Neuronal stem cell (in vitro differentiated cells): ENCODE data around the gene GRM4.

Experiments
- DNase-seq: peaks from one replicate; pipeline ENCODE4 v3.0.0-alpha.2; 2013; ENCODE audit warnings: low spot score
- H2AFZ ChIP-seq: one replicate; pipeline ENCODE4 v1.6.1; 2013; ENCODE audit warnings: mild to moderate bottlenecking, low read length, inconsistent platforms
- H2AK5ac ChIP-seq: 2 replicates; pipeline ENCODE4 v1.6.1; 2013; ENCODE audit warnings: low read depth, mild to moderate bottlenecking, inconsistent platforms, low read length, moderate library complexity, mixed read lengths
- H2BK120ac ChIP-seq: 2 replicates; pipeline ENCODE4 v1.6.1; 2013; ENCODE audit warnings: low read depth, mild to moderate bottlenecking, inconsistent platforms, low read length, moderate library complexity, mixed read lengths
- H2BK12ac ChIP-seq: one replicate; pipeline ENCODE4 v1.6.1; 2013; ENCODE audit warnings: low read length, inconsistent platforms
- H2BK15ac ChIP-seq: 2 replicates; pipeline ENCODE4 v1.6.1; 2013; ENCODE audit warnings: mild to moderate bottlenecking, low read length, inconsistent platforms, mixed read lengths
- H2BK5ac ChIP-seq: one replicate; pipeline ENCODE4 v1.6.1; 2013; ENCODE audit warnings: inconsistent platforms, mild to moderate bottlenecking, low read length, moderate library complexity
- H3K14ac ChIP-seq: one replicate; pipeline ENCODE4 v1.6.1; 2013; ENCODE audit warnings: low read length, inconsistent platforms
- H3K18ac ChIP-seq: 2 replicates; pipeline ENCODE4 v1.6.1; 2013; ENCODE audit warnings: low read length, inconsistent platforms
- H3K23ac ChIP-seq: 2 replicates; pipeline ENCODE4 v1.6.1; 2013; ENCODE audit warnings: low read depth, mild to moderate bottlenecking, mixed read lengths, low read length, inconsistent platforms; ENCODE audit not compliant: poor library complexity
- H3K27ac ChIP-seq: replicated peaks from 3 replicates; pipeline ENCODE4 v1.5.1; 2013; ENCODE audit warnings: low read length, inconsistent platforms
- H3K27me3 ChIP-seq, 3 experiments: 2 replicates each; pipeline ENCODE4 v1.6.1; 2013; ENCODE audit warnings: low read length in 3 of 3, mild to moderate bottlenecking in 2 of 3, inconsistent platforms in 1 of 3, low read depth in 1 of 3, mixed read lengths in 1 of 3, moderate library complexity in 1 of 3; ENCODE audit not compliant: control insufficient read depth in 3 of 3, insufficient read depth in 3 of 3
- H3K36me3 ChIP-seq, 2 donors: replicated peaks in 1 of 2; 2 replicates each; pipeline ENCODE4 v1.6.1; 2013; ENCODE audit warnings: low read length in 2 of 2; ENCODE audit not compliant: control insufficient read depth in 2 of 2, insufficient read depth in 2 of 2
- H3K4ac ChIP-seq: 2 replicates; pipeline ENCODE4 v1.6.1; 2013; ENCODE audit warnings: inconsistent platforms, mild to moderate bottlenecking, low read length, moderate library complexity
- H3K4me1 ChIP-seq, 2 donors: 1 replicate in 1 of 2; 2 replicates in 1 of 2; pipeline ENCODE4 v1.6.1; 2013; ENCODE audit warnings: low read length in 2 of 2, low read depth in 1 of 2; ENCODE audit not compliant: control insufficient read depth in 2 of 2, insufficient read depth in 1 of 2
- H3K4me2 ChIP-seq: one replicate; pipeline ENCODE4 v1.6.1; 2013; ENCODE audit warnings: mild to moderate bottlenecking, low read length, inconsistent platforms; ENCODE audit not compliant: insufficient read depth, poor library complexity, severe bottlenecking
- H3K4me3 ChIP-seq, 2 donors: 2 replicates each; pipeline ENCODE4 v1.5.1; 2013; ENCODE audit warnings: low read length in 2 of 2, mild to moderate bottlenecking in 2 of 2, inconsistent platforms in 1 of 2, moderate library complexity in 1 of 2
- H3K79me1 ChIP-seq: one replicate; pipeline ENCODE4 v1.6.1; 2013; ENCODE audit warnings: low read depth, mild to moderate bottlenecking, inconsistent platforms, low read length, moderate library complexity
- H3K9ac ChIP-seq: one replicate; pipeline ENCODE4 v1.6.1; 2013; ENCODE audit warnings: mild to moderate bottlenecking, low read depth, low read length, inconsistent platforms; ENCODE audit not compliant: poor library complexity
- H3K9me3 ChIP-seq, 2 donors: replicated peaks in 1 of 2; 2 replicates each; pipeline versions ENCODE3 to v1.6.1; 2013; ENCODE audit warnings: low read length in 2 of 2, mild to moderate bottlenecking in 2 of 2, inconsistent platforms in 1 of 2, low read depth in 1 of 2, mixed read lengths in 1 of 2, moderate library complexity in 1 of 2; ENCODE audit not compliant: control insufficient read depth in 2 of 2, insufficient read depth in 1 of 2
- H4K8ac ChIP-seq: one replicate; pipeline ENCODE4 v1.6.1; 2013; ENCODE audit warnings: low read depth, mild to moderate bottlenecking, inconsistent platforms, low read length, moderate library complexity
- H4K91ac ChIP-seq: one replicate; pipeline ENCODE4 v1.6.1; 2013; ENCODE audit warnings: low read length, low read depth, mild to moderate bottlenecking, inconsistent platforms; ENCODE audit not compliant: poor library complexity
- WGBS, 2 donors: extraction: QIAGEN DNeasy Blood & Tissue Kit; methylation state at CpG; one replicate each; pipeline ENCODE4 v1.1.7; 2013; ENCODE audit warnings: missing lambda C conversion rate in 2 of 2, mixed read lengths in 1 of 2; ENCODE audit not compliant: insufficient read length in 2 of 2, insufficient replicate concordance in 1 of 2; ENCODE audit errors: extremely low coverage in 2 of 2; 5-methylcytosine and 5-hydroxymethylcytosine counted together

GRM4 gene

DNA sequence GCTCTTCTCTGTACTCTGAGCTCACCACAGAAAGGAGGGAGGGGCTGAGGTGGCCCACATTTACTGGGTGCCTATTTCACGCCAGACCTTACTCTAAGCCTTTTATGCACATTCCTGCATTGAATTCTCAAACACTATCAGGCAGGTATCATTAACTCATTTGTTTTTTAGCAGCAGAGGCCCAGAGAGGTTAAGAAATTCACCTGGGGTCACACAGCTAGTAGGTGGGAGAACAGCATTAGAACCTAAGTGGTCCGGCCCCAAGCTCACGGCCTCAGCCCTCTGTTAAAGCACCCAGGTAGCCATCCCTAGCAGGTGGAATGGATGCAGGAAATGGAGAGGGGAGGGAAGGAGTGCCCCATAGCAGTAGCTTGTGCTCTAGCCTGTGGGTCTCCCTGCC lies 84.5 kb downstream of the GRM4 start:
- Histone ChIP-seq H2BK120ac (no peak overlapping the region), H3K4me1 (peaks cover 0 to 6% of the 10 kb centered on the region in 2 donors), H3K9ac (no peak overlapping the region), H3K4me2 (no peak overlapping the region), H3K14ac (peak overlapping the region; percentile 3), H3K23ac (no peak overlapping the region), H2AK5ac (peak overlapping the region; percentile 93), H2BK15ac (peak overlapping the region; percentile 9), H3K9me3 (no peaks in the 10 kb centered on the region), H3K4me3 (no peak overlapping the region), H3K79me1 (no peaks in the 10 kb centered on the region), H3K4ac (no peak overlapping the region), H3K18ac (peak overlapping the region; percentile 13), H4K91ac (no peak overlapping the region), H2BK5ac (no peak overlapping the region), H3K27me3 (peaks cover 0 to 34% (median 0%) of the 10 kb centered on the region in 3 experiments), H3K36me3 (no peaks in the 10 kb centered on the region), H4K8ac (no peak overlapping the region), H2BK12ac (no peak overlapping the region), H3K27ac (no peak overlapping the region), H2AFZ (no peak overlapping the region)
- DNase-seq: no peak
- WGBS, 2 donors: no CpG with 5 or more reads among the region's 3 CpGs

DNA sequence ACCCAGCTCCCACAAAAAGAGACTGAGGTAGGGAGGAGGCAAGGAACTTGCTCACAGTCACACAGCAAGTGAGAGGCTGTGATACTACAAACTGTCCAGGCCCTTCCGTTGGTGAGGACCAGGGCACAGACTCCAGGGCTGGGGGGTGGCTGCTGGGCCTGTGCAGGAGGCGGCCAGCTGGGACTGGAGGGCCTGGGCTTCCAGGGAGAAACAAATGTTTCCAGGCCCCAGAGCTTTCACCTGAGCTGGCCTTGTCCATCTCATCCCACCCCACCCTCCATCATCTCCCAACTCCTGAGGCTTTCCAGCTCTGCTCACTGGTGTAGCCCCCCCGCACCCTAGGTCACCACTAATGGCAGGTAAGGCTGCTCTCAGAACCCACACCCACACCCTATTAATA lies 86.0 kb downstream of the GRM4 start:
- H2BK120ac ChIP-seq: no peak overlapping the region
- peak overlapping the region; percentile 18 for H2BK15ac ChIP-seq
- no peak overlapping the region for H3K4me2 ChIP-seq
- H3K14ac ChIP-seq: no peak overlapping the region
- H2AK5ac ChIP-seq: no peak overlapping the region
- peaks cover 0 to 31% (median 0%) of the 10 kb centered on the region in 3 experiments for H3K27me3 ChIP-seq
- no peak overlapping the region for H3K4ac ChIP-seq
- no peaks in the 10 kb centered on the region for H3K79me1 ChIP-seq
- no peak overlapping the region for H3K23ac ChIP-seq
- no peak overlapping the region for H4K91ac ChIP-seq
- no peaks in the 10 kb centered on the region for H3K9me3 ChIP-seq
- H2BK12ac ChIP-seq: no peak overlapping the region
- no peak overlapping the region for H3K18ac ChIP-seq
- H3K4me3 ChIP-seq: no peak overlapping the region
- H3K27ac ChIP-seq: no peak overlapping the region
- H2BK5ac ChIP-seq: no peak overlapping the region
- H3K4me1 ChIP-seq: peaks cover 0 to 9% of the 10 kb centered on the region in 2 donors
- no peaks in the 10 kb centered on the region for H3K36me3 ChIP-seq
- DNase-seq: no peak
- no peak overlapping the region for H4K8ac ChIP-seq
- H3K9ac ChIP-seq: no peak overlapping the region
- no CpG with 5 or more reads among the region's 3 CpGs for WGBS, 2 donors
- no peak overlapping the region for H2AFZ ChIP-seq

DNA sequence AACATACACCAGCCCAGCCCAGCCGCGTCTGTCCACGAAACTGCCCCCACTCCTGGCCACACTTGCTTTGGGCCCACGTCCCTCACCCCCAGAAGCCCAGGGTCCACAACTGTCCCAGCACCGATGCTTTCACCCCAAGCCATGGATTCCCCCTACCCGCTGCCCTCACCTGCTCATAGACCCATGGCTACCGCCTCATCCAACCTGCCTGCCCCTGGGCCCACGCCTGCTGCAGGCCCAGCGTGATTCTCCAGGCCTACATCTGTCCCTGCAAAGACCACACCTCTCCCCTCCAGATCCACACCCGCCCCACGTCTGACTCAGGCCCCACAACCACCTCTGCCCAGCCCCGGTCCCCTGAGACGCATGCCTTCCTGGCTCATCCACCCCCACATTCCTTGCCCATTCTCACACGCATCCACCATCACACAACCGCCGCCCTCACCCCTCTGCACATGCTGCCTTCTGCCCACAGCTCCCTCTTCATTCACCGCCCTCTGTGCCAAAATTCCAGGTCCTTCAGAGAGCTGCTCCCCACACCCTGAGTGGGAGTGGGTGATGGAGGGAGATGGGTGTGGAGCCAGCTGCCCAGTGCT lies 86.7 kb downstream of the GRM4 start:
- Histone ChIP-seq H3K4me3 (no peak overlapping the region), H3K23ac (no peak overlapping the region), H3K9me3 (no peaks in the 10 kb centered on the region), H3K36me3 (no peaks in the 10 kb centered on the region), H3K27ac (no peak overlapping the region), H3K27me3 (peaks cover 0 to 30% (median 0%) of the 10 kb centered on the region in 3 experiments), H3K9ac (no peak overlapping the region), H3K14ac (peak overlapping the region; percentile 25), H3K18ac (peak overlapping the region; percentile 70), H4K8ac (no peak overlapping the region), H3K4ac (no peak overlapping the region), H2BK5ac (no peak overlapping the region), H2BK15ac (peak overlapping the region; percentile 18), H4K91ac (peak overlapping the region; percentile 38), H2AFZ (no peak overlapping the region), H3K4me2 (no peak overlapping the region), H2BK12ac (no peak overlapping the region), H3K79me1 (no peaks in the 10 kb centered on the region), H3K4me1 (peaks cover 0 to 9% of the 10 kb centered on the region in 2 donors), H2BK120ac (no peak overlapping the region), H2AK5ac (peak overlapping the region; percentile 60)
- no peak for DNase-seq
- no CpG with 5 or more reads among the region's 17 CpGs for WGBS, 2 donors

DNA sequence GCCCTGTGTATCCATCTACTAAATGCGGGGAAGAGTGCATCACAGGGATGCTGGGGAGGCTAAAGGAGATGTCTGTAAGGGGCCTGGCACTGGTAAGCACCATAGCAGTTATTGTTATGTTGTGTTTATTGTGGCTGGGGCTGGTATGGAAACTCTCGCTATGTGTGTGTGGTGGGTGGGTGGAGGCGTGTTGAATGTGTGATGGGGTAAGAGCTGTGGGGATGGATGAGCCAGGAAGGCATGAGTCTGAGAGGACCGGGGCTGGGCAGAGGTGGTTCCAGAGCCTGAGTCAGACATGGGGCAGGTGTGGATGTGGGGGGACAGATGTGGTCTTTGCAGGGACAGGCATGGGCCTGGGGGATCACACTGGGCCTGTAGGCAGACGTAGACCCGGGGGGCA lies 88.1 kb downstream of the GRM4 start:
- no peaks in the 10 kb centered on the region for H3K9me3 ChIP-seq
- H3K36me3 ChIP-seq: no peaks in the 10 kb centered on the region
- H3K23ac ChIP-seq: no peak overlapping the region
- no peak overlapping the region for H4K91ac ChIP-seq
- H2BK120ac ChIP-seq: no peak overlapping the region
- H3K14ac ChIP-seq: no peak overlapping the region
- no peak overlapping the region for H2AFZ ChIP-seq
- H3K4me2 ChIP-seq: no peak overlapping the region
- peaks cover 0 to 14% of the 10 kb centered on the region in 2 donors for H3K4me1 ChIP-seq
- no peak overlapping the region for H3K4ac ChIP-seq
- no peaks in the 10 kb centered on the region for H3K79me1 ChIP-seq
- H2AK5ac ChIP-seq: peak overlapping the region; percentile 95
- peak overlapping the region; percentile 75 for H3K18ac ChIP-seq
- H4K8ac ChIP-seq: no peak overlapping the region
- WGBS, 2 donors: 100% methylated on average over 1 of the region's 6 CpGs; no CpG with 5 or more reads in 1 of the 2 donors
- H3K9ac ChIP-seq: no peak overlapping the region
- peak overlapping the region; percentile 6 for H2BK12ac ChIP-seq
- no peak overlapping the region for H3K4me3 ChIP-seq
- peaks cover 0 to 28% (median 0%) of the 10 kb centered on the region in 3 experiments for H3K27me3 ChIP-seq
- peak overlapping the region; percentile 44 for H2BK5ac ChIP-seq
- no peak overlapping the region for H3K27ac ChIP-seq
- peak overlapping the region; percentile 5 for H2BK15ac ChIP-seq
- DNase-seq: no peak
